ENCODE results near the gene FMNL2.

DNA sequence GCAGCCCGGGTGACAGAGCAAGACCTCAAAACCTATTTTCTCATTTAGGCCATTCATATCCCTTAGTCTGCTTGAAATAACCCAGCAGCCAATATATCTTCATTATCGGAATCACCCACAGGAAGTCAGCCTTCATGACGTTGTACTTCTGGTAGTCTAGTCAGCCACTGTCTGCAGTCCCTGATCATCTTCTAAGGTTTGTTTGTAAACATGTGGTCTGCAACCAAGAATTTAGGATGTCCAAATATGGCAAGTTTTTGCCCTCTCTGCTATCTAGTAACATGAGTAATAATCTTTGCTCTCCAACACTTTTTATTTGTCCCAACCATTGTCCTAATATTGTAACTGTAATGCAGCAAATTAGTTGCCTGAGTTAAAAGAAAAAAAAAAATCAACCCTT is 289.8 kb downstream of the FMNL2 start:
- TF ChIP-seq CTCF (IDR thresholded peaks at IDR 0.05; ENCODE audit: low read length) = no peak
- no peak for TF ChIP-seq EZH2phosphoT487 (IDR thresholded peaks at IDR 0.05; ENCODE audit: low read length)
- TF ChIP-seq EZH2 (optimal IDR thresholded peaks at IDR 0.05; ENCODE audit: low read depth, low read length) = no peak

Measured in MM.1S (cell line).